H9 (cell line): ENCODE measurements around the gene PITPNB. TPM values are rescaled to one million over a fixed set of nuclear protein-coding genes. Genes with fewer than 3 reads are reported as not detected.

Experiments used
- DNase-seq: peaks from one replicate; pipeline ENCODE4 v3.0.0-alpha.2; 2017
- H2AFZ ChIP-seq: one replicate; pipeline ENCODE4 v1.6.1; 2013; ENCODE audit warnings: mild to moderate bottlenecking, low read length, control low read depth, moderate library complexity
- H2AK5ac ChIP-seq: 2 replicates; pipeline ENCODE4 v1.6.1; 2013; ENCODE audit warnings: low read length, control low read depth, mixed read lengths; ENCODE audit not compliant: insufficient read length
- H2BK120ac ChIP-seq: one replicate; pipeline ENCODE4 v1.6.1; 2013; ENCODE audit warnings: low read depth, mild to moderate bottlenecking, low read length, control low read depth, inconsistent platforms; ENCODE audit not compliant: poor library complexity, severe bottlenecking
- H2BK12ac ChIP-seq: 2 replicates; pipeline ENCODE4 v1.6.1; 2013; ENCODE audit warnings: low read length, control low read depth, mixed read lengths, low read depth; ENCODE audit not compliant: insufficient read length
- H2BK15ac ChIP-seq: 2 replicates; pipeline ENCODE4 v1.6.1; 2013; ENCODE audit warnings: low read depth, low read length, control low read depth
- H2BK20ac ChIP-seq: one replicate; pipeline ENCODE4 v1.6.1; 2013; ENCODE audit warnings: low read depth, mild to moderate bottlenecking, low read length, control low read depth, inconsistent platforms; ENCODE audit not compliant: poor library complexity, severe bottlenecking
- H2BK5ac ChIP-seq: 2 replicates; pipeline ENCODE4 v1.6.1; 2013; ENCODE audit warnings: low read length, control low read depth, mixed read lengths; ENCODE audit not compliant: insufficient read length
- H3K14ac ChIP-seq: 2 replicates; pipeline ENCODE4 v1.6.1; 2013; ENCODE audit warnings: low read length, control low read depth; ENCODE audit not compliant: insufficient read depth
- H3K18ac ChIP-seq: 2 replicates; pipeline ENCODE4 v1.6.1; 2013; ENCODE audit warnings: low read depth, mild to moderate bottlenecking, mixed read lengths, low read length, control low read depth; ENCODE audit not compliant: insufficient read length
- H3K23ac ChIP-seq: 2 replicates; pipeline ENCODE4 v1.6.1; 2013; ENCODE audit warnings: low read length, control low read depth, mixed read lengths, low read depth; ENCODE audit not compliant: insufficient read length
- H3K23me2 ChIP-seq: 2 replicates; pipeline ENCODE4 v1.6.1; 2013; ENCODE audit warnings: low read depth, mild to moderate bottlenecking, mixed read lengths, low read length, control low read depth; ENCODE audit not compliant: insufficient read length, poor library complexity, severe bottlenecking
- H3K27ac ChIP-seq: 2 replicates; pipeline ENCODE4 v1.5.1; 2013; ENCODE audit warnings: low read length, control low read depth, mixed read lengths, low read depth; ENCODE audit not compliant: insufficient read length
- H3K27me3 ChIP-seq: 2 replicates; pipeline ENCODE4 v1.6.1; 2013; ENCODE audit warnings: low read length, control low read depth, inconsistent platforms; ENCODE audit not compliant: insufficient read depth
- H3K4ac ChIP-seq: 2 replicates; pipeline ENCODE4 v1.6.1; 2013; ENCODE audit warnings: low read depth, mild to moderate bottlenecking, control low read depth, inconsistent platforms, low read length, moderate library complexity
- H3K4me1 ChIP-seq: 2 replicates; pipeline ENCODE4 v1.6.1; 2013; ENCODE audit warnings: low read length, control low read depth, inconsistent platforms; ENCODE audit not compliant: insufficient read depth
- H3K4me2 ChIP-seq: 2 replicates; pipeline ENCODE4 v1.6.1; 2013; ENCODE audit warnings: low read length, control low read depth, mixed read lengths; ENCODE audit not compliant: insufficient read length, insufficient read depth
- H3K56ac ChIP-seq: 2 replicates; pipeline ENCODE4 v1.6.1; 2013; ENCODE audit warnings: low read depth, mild to moderate bottlenecking, mixed read lengths, low read length, control low read depth; ENCODE audit not compliant: insufficient read length
- H3K79me1 ChIP-seq: 2 replicates; pipeline ENCODE4 v1.6.1; 2013; ENCODE audit warnings: low read depth, mild to moderate bottlenecking, moderate library complexity, low read length, control low read depth, inconsistent platforms; ENCODE audit not compliant: insufficient read depth, poor library complexity, severe bottlenecking
- H3K79me2 ChIP-seq: 2 replicates; pipeline ENCODE4 v1.6.1; 2013; ENCODE audit warnings: low read length, control low read depth, inconsistent platforms; ENCODE audit not compliant: insufficient read depth
- H3K9ac ChIP-seq: 2 replicates; pipeline ENCODE4 v1.6.1; 2013; ENCODE audit warnings: low read length, control low read depth, mixed read lengths; ENCODE audit not compliant: insufficient read length; ENCODE audit errors: extremely low read depth
- H3K9me3 ChIP-seq: one replicate; pipeline ENCODE4 v1.6.1; 2013; ENCODE audit warnings: low read depth, low read length, inconsistent platforms; ENCODE audit not compliant: control insufficient read depth
- H3T11ph ChIP-seq: one replicate; pipeline ENCODE4 v1.6.1; 2013; ENCODE audit warnings: mild to moderate bottlenecking, low read length, control low read depth, inconsistent platforms
- H4K20me1 ChIP-seq: one replicate; pipeline ENCODE4 v1.6.1; 2013; ENCODE audit not compliant: control insufficient read depth, insufficient read length, insufficient read depth
- H4K5ac ChIP-seq: 2 replicates; pipeline ENCODE4 v1.6.1; 2013; ENCODE audit warnings: low read depth, mild to moderate bottlenecking, mixed read lengths, low read length, control low read depth; ENCODE audit not compliant: insufficient read length
- H4K8ac ChIP-seq: replicated peaks from 2 replicates; pipeline ENCODE4 v1.6.1; 2013; ENCODE audit warnings: low read length, control low read depth, mixed read lengths, low read depth; ENCODE audit not compliant: insufficient read length
- H4K91ac ChIP-seq: 2 replicates; pipeline ENCODE4 v1.6.1; 2013; ENCODE audit warnings: low read depth, mild to moderate bottlenecking, moderate library complexity, mixed read lengths, low read length, control low read depth; ENCODE audit not compliant: insufficient read length
- H3K27ac Mint-ChIP-seq, 3 experiments: 2 replicates in 2 of 3; 3 replicates in 1 of 3; pipeline ENCODE4 v1.8.0; 2020 to 2021; ENCODE audit warnings: mixed read lengths in 3 of 3, mild to moderate bottlenecking in 1 of 3, moderate library complexity in 1 of 3
- H3K27me3 Mint-ChIP-seq: 2 replicates; pipeline ENCODE4 v1.8.0; 2021; ENCODE audit warnings: low read depth, mild to moderate bottlenecking, moderate library complexity, mixed read lengths
- H3K36me3 Mint-ChIP-seq, 3 experiments: 2 replicates in 2 of 3; 3 replicates in 1 of 3; pipeline ENCODE4 v1.8.0; 2020 to 2021; ENCODE audit warnings: low read depth in 3 of 3, mixed read lengths in 3 of 3; ENCODE audit not compliant: insufficient read depth in 1 of 3
- H3K4me1 Mint-ChIP-seq, 2 experiments: 2 replicates each; pipeline ENCODE4 v1.8.0; 2020; ENCODE audit warnings: mixed read lengths in 2 of 2
- H3K4me3 Mint-ChIP-seq, 2 experiments: 2 replicates in 1 of 2; 3 replicates in 1 of 2; pipeline ENCODE4 v1.8.0; 2020 to 2021; ENCODE audit warnings: mild to moderate bottlenecking in 2 of 2, mixed read lengths in 2 of 2, moderate library complexity in 1 of 2
- H3K9me3 Mint-ChIP-seq, 2 experiments: 2 replicates in 1 of 2; 3 replicates in 1 of 2; pipeline ENCODE4 v1.8.0; 2020; ENCODE audit warnings: mild to moderate bottlenecking in 2 of 2, mixed read lengths in 2 of 2, moderate library complexity in 1 of 2
- WGBS: extraction: QIAGEN DNeasy Blood & Tissue Kit; methylation state at CpG from one replicate; pipeline ENCODE4 v1.1.7; 2013; ENCODE audit warnings: missing lambda C conversion rate, low lambda C conversion rate, mixed read lengths; ENCODE audit not compliant: insufficient read length; ENCODE audit errors: extremely low coverage; 5-methylcytosine and 5-hydroxymethylcytosine counted together
- total RNA-seq: library from RNA; stranded (reverse); gene quantifications from 2 replicates; pipeline ENCODE4 v1.2.1, GENCODE V29; 2021
- TF ChIP-seq, protein P1 (sequence below): fragments of 200-600 bp; sonication (generic); conservative IDR thresholded peaks from 3 replicates; pipeline ENCODE4 v1.8.0; 2021; ENCODE audit warnings: antibody characterized with exemption, mild to moderate bottlenecking

The PITPNB gene
- total RNA-seq, 1 experiment from 2014 or later: 106 TPM

DNA sequence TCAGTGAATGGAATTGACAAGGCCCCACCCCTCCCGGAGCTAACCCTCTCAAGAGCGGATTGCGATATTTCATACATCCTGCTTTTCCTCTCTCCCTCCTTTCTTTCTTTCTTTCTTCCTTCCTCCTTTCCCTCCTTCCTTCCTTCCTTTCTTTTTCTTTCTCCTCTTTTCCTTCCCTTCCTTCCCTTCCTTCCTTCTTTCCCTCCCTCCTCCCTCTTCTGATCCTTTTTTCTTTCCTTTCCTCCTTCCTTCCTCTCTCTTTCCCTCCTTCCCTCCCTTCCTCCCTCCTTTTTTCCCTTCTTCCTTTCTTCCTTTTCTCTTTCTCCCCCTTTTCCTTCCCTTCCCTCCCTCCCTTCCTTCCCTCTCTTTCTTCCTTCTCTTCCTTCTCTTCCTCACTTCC, 102.5 kb downstream of the PITPNB start:
- Histone ChIP-seq H2BK12ac (no peak overlapping the region), H3K79me1 (no peaks in the 10 kb centered on the region), H3K27ac (no peak overlapping the region), H2BK20ac (no peak overlapping the region), H3K9me3 (no peaks in the 10 kb centered on the region), H3K23ac (no peak overlapping the region), H4K91ac (no peak overlapping the region), H3K4me1 (no peaks in the 10 kb centered on the region), H4K5ac (no peak overlapping the region), H3K56ac (no peak overlapping the region), H3K4me2 (no peak overlapping the region), H2AFZ (no peak overlapping the region), H3K14ac (no peak overlapping the region), H2BK120ac (no peak overlapping the region), H4K8ac (no peak overlapping the region), H2AK5ac (no peak overlapping the region), H3K9ac (no peak overlapping the region), H3K27me3 (no peaks in the 10 kb centered on the region), H3T11ph (no peak overlapping the region), H2BK5ac (no peak overlapping the region), H3K79me2 (no peaks in the 10 kb centered on the region), H2BK15ac (no peak overlapping the region), H3K23me2 (no peaks in the 10 kb centered on the region), H4K20me1 (no peaks in the 10 kb centered on the region), H3K4ac (no peak overlapping the region), H3K18ac (no peak overlapping the region)
- Mint-ChIP-seq H3K36me3 (peaks cover 0 to 2% (median 0%) of the 10 kb centered on the region in 3 experiments; a peak in 1 of 7 replicates), H3K27me3 (peaks cover 10% of the 10 kb centered on the region), H3K4me1 (peaks cover 10 to 11% of the 10 kb centered on the region in 2 experiments), H3K27ac (no peak overlapping the region), H3K9me3 (peaks cover 0 to 3% of the 10 kb centered on the region in 2 experiments; a peak in 1 of 5 replicates), H3K4me3 (no peak overlapping the region)
- no peak for DNase-seq
- TF ChIP-seq, protein P1, sequence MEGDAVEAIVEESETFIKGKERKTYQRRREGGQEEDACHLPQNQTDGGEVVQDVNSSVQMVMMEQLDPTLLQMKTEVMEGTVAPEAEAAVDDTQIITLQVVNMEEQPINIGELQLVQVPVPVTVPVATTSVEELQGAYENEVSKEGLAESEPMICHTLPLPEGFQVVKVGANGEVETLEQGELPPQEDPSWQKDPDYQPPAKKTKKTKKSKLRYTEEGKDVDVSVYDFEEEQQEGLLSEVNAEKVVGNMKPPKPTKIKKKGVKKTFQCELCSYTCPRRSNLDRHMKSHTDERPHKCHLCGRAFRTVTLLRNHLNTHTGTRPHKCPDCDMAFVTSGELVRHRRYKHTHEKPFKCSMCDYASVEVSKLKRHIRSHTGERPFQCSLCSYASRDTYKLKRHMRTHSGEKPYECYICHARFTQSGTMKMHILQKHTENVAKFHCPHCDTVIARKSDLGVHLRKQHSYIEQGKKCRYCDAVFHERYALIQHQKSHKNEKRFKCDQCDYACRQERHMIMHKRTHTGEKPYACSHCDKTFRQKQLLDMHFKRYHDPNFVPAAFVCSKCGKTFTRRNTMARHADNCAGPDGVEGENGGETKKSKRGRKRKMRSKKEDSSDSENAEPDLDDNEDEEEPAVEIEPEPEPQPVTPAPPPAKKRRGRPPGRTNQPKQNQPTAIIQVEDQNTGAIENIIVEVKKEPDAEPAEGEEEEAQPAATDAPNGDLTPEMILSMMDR: no peak
- no CpG with 5 or more reads among the region's 3 CpGs for WGBS
